Activated naive CD4-positive, alpha-beta T cell treated with anti-CD3 and anti-CD28 coated beads, Interleukin-2, amount 50 U/mL, for 72 hours (primary cell): ENCODE measurements around the gene OR10G3. TPM values are rescaled to one million over a fixed set of nuclear protein-coding genes. Genes with fewer than 3 reads are reported as not detected.

ENCODE experiments used
- ATAC-seq, 2 donors: fragments of 150-1000 bp; cut with Tn5 transposase; 2 replicates each; pipeline ENCODE4 v1.10.0; 2021; ENCODE audit warnings: mild to moderate bottlenecking in 2 of 2, moderate library complexity in 2 of 2
- DNase-seq, 2 donors: peaks; one replicate each; pipeline ENCODE4 v3.0.0; 2021 to 2022; ENCODE audit warnings: low spot score in 2 of 2
- H3K27ac Mint-ChIP-seq, 2 donors: one replicate each; pipeline ENCODE4 v1.8.0; 2022; ENCODE audit warnings: mild to moderate bottlenecking in 2 of 2, mixed read lengths in 2 of 2
- H3K36me3 Mint-ChIP-seq, 2 donors: one replicate each; pipeline ENCODE4 v1.8.0; 2022; ENCODE audit warnings: mixed read lengths in 2 of 2
- H3K9me3 Mint-ChIP-seq, 2 donors: one replicate each; pipeline ENCODE4 v1.8.0; 2022; ENCODE audit warnings: mixed read lengths in 2 of 2
- total RNA-seq, 2 donors: library from RNA; stranded (reverse); gene quantifications; one replicate each; pipeline ENCODE4 v1.2.3, GENCODE V29; 2022

Gene OR10G3
- total RNA-seq, 2 donors from 2014 or later = not detected

DNA sequence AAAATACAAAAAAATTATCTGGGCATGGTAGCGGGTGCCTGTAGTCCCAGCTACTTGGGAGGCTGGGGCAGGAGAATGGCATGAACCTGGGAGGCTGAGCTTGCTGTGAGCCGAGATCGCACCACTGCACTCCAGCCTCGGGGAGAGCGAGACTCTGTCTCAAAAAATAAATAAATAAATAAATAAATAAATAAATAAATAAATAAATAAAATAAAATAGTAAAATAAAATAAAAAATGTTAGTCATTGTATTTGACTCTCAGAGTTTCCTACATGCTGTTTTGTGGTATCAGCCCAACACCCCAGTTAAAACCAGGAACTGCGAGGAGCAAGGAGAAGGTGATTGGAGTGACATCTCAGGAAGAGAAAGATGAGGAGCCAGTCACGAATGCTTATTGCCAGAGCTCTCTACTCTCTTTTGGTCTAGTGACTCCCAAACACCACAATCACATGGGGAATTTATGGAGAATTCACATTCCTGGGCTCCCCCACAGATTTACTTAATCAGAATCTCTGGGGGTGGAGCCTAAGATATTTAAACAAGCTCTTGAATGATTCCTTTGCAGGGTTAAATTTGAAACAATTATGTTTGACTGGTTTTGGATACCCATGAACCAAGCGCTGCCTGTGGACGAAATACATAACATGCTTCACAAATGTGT is 38.3 kb downstream of the OR10G3 start:
- Mint-ChIP-seq H3K36me3 (no peaks in the 10 kb centered on the region), H3K27ac (no peak overlapping the region), H3K9me3 (no peaks in the 10 kb centered on the region)
- ATAC-seq = no peak
- DNase-seq = no peak

DNA sequence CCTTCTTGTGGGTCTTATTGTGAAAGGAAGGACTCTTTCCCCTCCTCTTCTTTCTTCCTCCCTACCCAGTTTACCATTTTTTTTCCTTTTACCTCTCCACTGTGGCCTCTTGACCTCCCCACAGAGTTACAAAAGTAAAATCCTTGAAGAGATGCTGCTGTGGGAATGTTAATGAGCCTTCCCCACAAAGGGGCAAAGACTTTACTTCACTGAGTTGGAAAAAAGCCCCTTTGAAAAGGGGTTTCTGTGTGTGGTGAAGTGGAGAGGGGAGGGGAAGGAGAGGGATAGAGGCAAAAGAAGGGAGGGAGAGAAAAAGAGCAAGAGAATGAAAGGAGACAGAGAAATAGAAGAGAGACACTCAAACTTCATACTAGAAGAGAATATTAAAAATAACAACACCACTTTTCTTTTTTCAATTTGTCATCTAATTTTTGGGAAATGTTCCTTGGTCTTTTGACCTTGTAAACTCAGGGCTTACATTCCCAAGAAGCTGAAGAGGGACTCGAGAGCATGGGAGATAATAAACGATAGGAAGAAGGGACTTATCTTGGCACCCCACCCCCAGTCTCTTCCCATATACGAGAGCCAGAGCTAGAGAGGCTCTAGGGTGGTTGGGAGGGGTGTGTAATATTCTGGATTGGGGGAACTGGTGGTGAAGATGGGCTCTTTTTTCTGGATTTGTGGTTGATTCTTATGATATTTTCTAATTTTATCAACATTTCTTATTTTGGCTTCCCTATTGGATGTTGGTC is 40.5 kb downstream of the OR10G3 start:
- DNase-seq = no peak
- Mint-ChIP-seq H3K36me3 (peaks cover 5 to 6% of the 10 kb centered on the region in 2 donors), H3K9me3 (no peaks in the 10 kb centered on the region), H3K27ac (no peak overlapping the region)
- no peak for ATAC-seq

DNA sequence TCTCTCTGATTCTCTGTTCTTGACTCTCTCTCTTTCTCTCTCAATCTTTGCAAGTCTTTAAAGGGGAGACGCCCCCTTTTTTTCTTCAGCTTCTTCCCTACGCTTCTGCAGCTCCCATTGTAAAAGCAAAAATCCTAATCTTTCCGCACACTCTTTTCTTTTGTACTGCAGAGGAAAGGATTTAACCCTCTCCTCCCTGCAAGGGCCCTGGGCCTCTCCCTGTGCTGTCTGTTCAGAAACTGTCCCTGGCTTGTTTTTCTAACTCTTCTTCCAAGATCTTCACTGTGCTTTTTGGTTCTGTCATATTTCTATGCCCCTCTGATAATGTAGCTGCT is 42.8 kb downstream of the OR10G3 start:
- Mint-ChIP-seq H3K36me3 (peaks cover 5 to 6% of the 10 kb centered on the region in 2 donors), H3K9me3 (no peaks in the 10 kb centered on the region), H3K27ac (no peak overlapping the region)
- ATAC-seq = no peak
- no peak for DNase-seq

- peaks cover 5 to 6% of the 10 kb centered on the region in 2 donors for H3K36me3 Mint-ChIP-seq
- H3K27ac Mint-ChIP-seq = no peak overlapping the region
- H3K9me3 Mint-ChIP-seq = no peaks in the 10 kb centered on the region
- ATAC-seq (no peak), DNase-seq (no peak)
Observed at GRCh38 chr14:21536418-21537089, 43.3 kb downstream of the OR10G3 start.

- DNase-seq (no peak), ATAC-seq (no peak)
- peaks cover 5 to 6% of the 10 kb centered on the region in 2 donors for H3K36me3 Mint-ChIP-seq
- no peak overlapping the region for H3K27ac Mint-ChIP-seq
- H3K9me3 Mint-ChIP-seq = no peaks in the 10 kb centered on the region
Observed at GRCh38 chr14:21535545-21536417, 44.1 kb downstream of the OR10G3 start.

DNA sequence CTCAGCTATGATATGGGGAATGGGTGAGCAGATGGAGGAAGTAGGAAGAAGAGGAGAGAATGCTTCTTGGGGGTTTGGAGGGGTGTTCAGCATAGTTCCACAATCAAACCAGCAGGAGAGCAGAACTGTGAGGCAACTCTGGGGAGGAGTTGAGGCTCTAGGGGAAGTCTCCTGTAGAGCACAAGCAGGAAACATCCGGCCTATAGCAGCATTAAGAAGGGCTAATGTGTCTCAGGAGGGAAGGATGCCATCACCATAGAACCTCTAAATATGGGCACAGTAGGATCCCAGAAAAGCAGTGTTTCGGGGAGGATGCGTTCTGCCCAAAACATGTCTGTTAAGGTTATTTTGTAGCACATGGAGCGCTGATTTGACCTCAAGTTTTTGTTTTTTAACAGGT is 45.3 kb downstream of the OR10G3 start:
- H3K36me3 Mint-ChIP-seq = peaks cover 5 to 6% of the 10 kb centered on the region in 2 donors
- no peak for DNase-seq
- no peak for ATAC-seq
- H3K9me3 Mint-ChIP-seq = no peaks in the 10 kb centered on the region
- no peak overlapping the region for H3K27ac Mint-ChIP-seq

- ATAC-seq = no peak
- Mint-ChIP-seq H3K27ac (no peak overlapping the region), H3K9me3 (no peaks in the 10 kb centered on the region), H3K36me3 (peaks cover 5 to 6% of the 10 kb centered on the region in 2 donors)
- no peak for DNase-seq
Observed at GRCh38 chr14:21533294-21533693, 46.6 kb downstream of the OR10G3 start.

- no peak for ATAC-seq
- Mint-ChIP-seq H3K9me3 (no peaks in the 10 kb centered on the region), H3K27ac (no peak overlapping the region), H3K36me3 (no peaks in the 10 kb centered on the region)
- no peak for DNase-seq
Observed at GRCh38 chr14:21529515-21529914, 50.4 kb downstream of the OR10G3 start.

GRCh38 chr14:21528381-21529348 is 51.2 kb downstream of the OR10G3 start:
- Mint-ChIP-seq H3K27ac (no peak overlapping the region), H3K9me3 (no peaks in the 10 kb centered on the region), H3K36me3 (no peaks in the 10 kb centered on the region)
- ATAC-seq = no peak
- no peak for DNase-seq

- ATAC-seq = no peak
- no peak for DNase-seq
- Mint-ChIP-seq H3K36me3 (no peaks in the 10 kb centered on the region), H3K27ac (peak overlapping the region in 1 of 2 donors; percentile 21), H3K9me3 (no peaks in the 10 kb centered on the region)
Observed at GRCh38 chr14:21527318-21527679, 52.6 kb downstream of the OR10G3 start.

DNA sequence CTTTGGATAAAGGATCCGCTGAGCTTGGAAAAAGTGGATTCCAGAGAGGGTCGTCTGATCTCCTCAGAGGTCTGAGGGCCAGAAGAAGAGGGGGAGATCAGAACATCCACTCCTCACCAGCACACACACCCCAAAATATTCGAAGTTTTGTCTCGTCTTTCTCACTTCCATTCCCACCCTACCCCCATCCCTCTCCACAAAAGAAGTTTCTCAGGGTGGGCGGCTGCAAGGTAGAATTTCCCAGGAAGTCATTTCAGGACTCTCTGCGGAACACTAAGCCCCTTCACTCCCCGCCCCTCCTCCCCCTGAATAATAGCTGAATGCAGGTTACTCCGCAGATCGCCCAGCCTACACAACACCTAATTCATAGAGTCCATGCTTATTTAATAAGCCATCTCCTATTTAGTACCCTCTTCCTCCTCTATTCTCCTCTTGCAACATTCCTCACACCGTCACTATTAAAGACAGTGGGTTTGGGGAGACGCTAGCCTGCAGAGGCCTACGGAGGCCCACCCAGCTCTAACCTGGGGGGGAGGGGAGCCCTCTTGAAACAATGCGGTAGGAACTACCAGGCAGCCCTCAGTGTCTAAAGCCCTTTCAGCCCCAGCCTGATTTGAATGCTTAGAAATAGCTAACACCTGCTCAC is 53.1 kb downstream of the OR10G3 start:
- H3K27ac Mint-ChIP-seq = peak overlapping the region in 1 of 2 donors; percentile 43
- no peaks in the 10 kb centered on the region for H3K36me3 Mint-ChIP-seq
- ATAC-seq = no peak
- DNase-seq = no peak
- H3K9me3 Mint-ChIP-seq = no peaks in the 10 kb centered on the region

GRCh38 chr14:21525962-21526671 is 53.8 kb downstream of the OR10G3 start, which contains the start of gene SALL2:
Gene SALL2 (minus strand): TSS chr14:21526346. CDS start chr14:21526127, 219 bp downstream.
- Mint-ChIP-seq H3K36me3 (no peaks in the 10 kb centered on the region), H3K9me3 (no peaks in the 10 kb centered on the region), H3K27ac (peak within 1 kb of the TSS; percentile 43 to 68)
- ATAC-seq (peak; percentile 90 to 93), DNase-seq (peak in 1 of 2 donors; percentile 64)

DNA sequence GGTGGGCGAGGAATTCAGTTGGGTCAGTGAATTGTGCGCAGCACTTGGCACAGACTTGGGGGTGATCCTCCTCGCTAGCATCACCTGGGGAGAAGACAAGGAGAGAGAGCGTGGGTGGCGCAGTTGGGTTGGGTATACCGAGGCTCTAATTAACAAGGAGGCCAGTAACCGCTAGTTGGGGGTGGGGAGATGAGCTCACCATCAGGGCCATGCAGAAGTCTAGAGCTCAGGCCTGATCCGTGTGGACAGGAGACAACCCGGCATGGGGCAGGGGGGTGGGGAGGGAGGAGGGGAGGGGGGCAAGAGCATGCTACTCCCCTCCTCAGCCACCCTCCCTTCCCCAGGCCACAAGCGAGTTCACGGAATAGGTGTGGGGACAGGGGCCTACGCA is 54.3 kb downstream of the OR10G3 start:
- DNase-seq (no peak), ATAC-seq (no peak)
- peak overlapping the region; percentile 32 to 43 for H3K27ac Mint-ChIP-seq
- H3K9me3 Mint-ChIP-seq = no peaks in the 10 kb centered on the region
- no peaks in the 10 kb centered on the region for H3K36me3 Mint-ChIP-seq

- ATAC-seq = no peak
- Mint-ChIP-seq H3K27ac (peak overlapping the region in 1 of 2 donors; percentile 43), H3K9me3 (no peaks in the 10 kb centered on the region), H3K36me3 (no peaks in the 10 kb centered on the region)
- DNase-seq = no peak
Observed at GRCh38 chr14:21524575-21525490, 55.0 kb downstream of the OR10G3 start.
